NT2/D1 (cell line): ENCODE results near the gene FBXO27.

ENCODE experiments used
- SUZ12 ChIP-seq: IDR thresholded peaks from 2 replicates; pipeline ENCODE4 v1.6.1; 2011; ENCODE audit not compliant: insufficient read length, insufficient read depth; ENCODE audit errors: extremely low read depth
- YY1 ChIP-seq: IDR thresholded peaks from 2 replicates; pipeline ENCODE4 v1.6.1; 2011; ENCODE audit not compliant: insufficient read length, insufficient read depth

GRCh38 chr19:39031368-39032062 is 834 bp downstream of the FBXO27 start:
- TF ChIP-seq YY1 (no peak), SUZ12 (no peak)
